GM12875 (cell line): ENCODE results near the gene MIA.
"Not testable (repeated sequence)": the region's sequence is repeated elsewhere in the genome, so short reads cannot be mapped to it uniquely, and the experiment has no call there.

Experiments used
- H3K4me3 ChIP-seq: one replicate; pipeline ENCODE4 v1.5.1; 2011; ENCODE audit warnings: low read depth, low read length, control low read depth

The MIA gene

DNA sequence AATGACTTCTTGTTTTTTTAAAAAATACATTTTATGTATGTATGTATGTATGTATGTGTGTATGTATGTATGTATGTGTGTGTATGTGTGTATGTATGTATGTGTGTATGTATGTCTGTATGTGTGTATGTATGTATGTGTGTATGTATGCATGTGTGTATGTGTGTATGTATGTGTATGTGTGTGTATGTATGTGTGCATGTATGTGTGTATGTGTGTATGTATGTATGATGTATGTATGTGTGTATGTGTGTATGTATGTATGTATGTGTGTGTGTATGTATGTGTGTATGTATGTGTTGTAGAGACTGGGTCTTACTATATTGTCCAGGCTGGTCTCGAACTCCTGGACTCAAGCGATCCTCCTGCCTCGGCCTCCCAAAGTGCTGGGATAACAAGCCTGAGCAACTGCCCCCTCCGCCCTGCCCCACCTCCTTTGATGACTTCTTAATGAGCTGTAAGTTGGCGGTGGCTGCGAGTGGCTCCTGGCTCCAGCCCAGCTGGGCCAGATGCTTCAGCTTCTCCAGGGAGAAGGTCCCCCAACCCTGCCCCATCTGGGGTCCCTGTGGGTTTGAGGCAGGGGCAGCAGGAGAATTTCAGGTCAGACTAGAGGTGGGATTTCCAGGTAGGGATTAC, 50.3 kb downstream of the MIA start:
- not testable (repeated sequence) for H3K4me3 ChIP-seq

GRCh38 chr19:40826312-40826698, 51.0 kb downstream of the MIA start:
- not testable (repeated sequence) for H3K4me3 ChIP-seq

DNA sequence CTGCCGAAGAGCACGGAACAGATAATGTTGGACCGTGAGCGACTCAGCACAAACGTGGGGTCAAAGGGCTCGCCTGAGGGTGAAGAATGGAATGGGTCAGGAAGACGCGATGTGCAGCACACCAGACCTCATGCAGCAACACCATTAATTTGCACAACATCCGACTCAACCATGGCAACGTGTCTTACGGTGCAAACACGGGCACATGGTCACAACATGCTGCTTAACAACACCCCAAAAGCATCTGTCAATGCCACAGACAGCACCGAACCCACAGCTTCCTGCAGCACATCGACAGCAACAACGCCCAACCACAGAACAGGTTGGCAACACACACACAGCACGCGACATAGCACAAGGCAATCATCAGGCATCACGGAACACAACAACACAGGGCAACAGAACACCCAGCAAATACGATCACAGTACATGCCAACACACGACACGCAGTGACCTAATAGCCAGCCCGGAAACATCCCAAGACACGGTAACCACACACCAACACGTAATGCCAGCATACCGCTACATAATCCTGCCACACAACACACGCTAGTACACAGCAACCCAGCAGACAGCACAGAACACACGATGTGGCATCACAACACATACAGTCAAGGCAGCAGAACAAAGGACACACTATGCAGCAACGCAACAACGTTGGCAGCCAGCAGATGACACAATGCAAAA, 51.5 kb downstream of the MIA start:
- not testable (repeated sequence) for H3K4me3 ChIP-seq
